GM23338 (cell line): ENCODE measurements around the gene MKI67. TPM values are rescaled to one million over a fixed set of nuclear protein-coding genes. Genes with fewer than 3 reads are reported as not detected.

Source experiments
- ATAC-seq: fragments of 200-7000 bp; cut with Tn5 transposase; 3 replicates; pipeline ENCODE4 v1.9.1; 2020
- DNase-seq: peaks from one replicate; pipeline ENCODE4 v3.0.0-alpha.2; 2015; ENCODE audit warnings: low spot score
- H2AFZ ChIP-seq: fragments of 200-600 bp; sonication (generic); 2 replicates; pipeline ENCODE4 v1.8.0; 2016; ENCODE audit warnings: antibody characterized with exemption, mild to moderate bottlenecking, moderate library complexity
- H3F3A ChIP-seq: fragments of 200-600 bp; sonication (generic); replicated peaks from 2 replicates; pipeline ENCODE4 v1.8.0; 2017; ENCODE audit warnings: antibody characterized with exemption, mixed run types, low read depth
- H3K27ac ChIP-seq: fragments of 200-600 bp; sonication (generic); 2 replicates; pipeline ENCODE4 v1.6.1; 2016; ENCODE audit warnings: low read depth
- H3K27me3 ChIP-seq: fragments of 200-600 bp; sonication (generic); 2 replicates; pipeline ENCODE4 v1.8.0; 2016; ENCODE audit warnings: mild to moderate bottlenecking, mixed run types, moderate library complexity; ENCODE audit not compliant: insufficient read depth
- H3K36me3 ChIP-seq: fragments of 200-600 bp; sonication (generic); 2 replicates; pipeline ENCODE4 v1.8.0; 2016; ENCODE audit warnings: mild to moderate bottlenecking; ENCODE audit not compliant: insufficient read depth
- H3K4me1 ChIP-seq: fragments of 200-600 bp; sonication (generic); 2 replicates; pipeline ENCODE4 v1.8.0; 2016; ENCODE audit warnings: mild to moderate bottlenecking, moderate library complexity; ENCODE audit not compliant: insufficient read depth
- H3K4me2 ChIP-seq: fragments of 200-600 bp; sonication (generic); 2 replicates; pipeline ENCODE4 v1.7.1; 2017; ENCODE audit warnings: mixed run types
- H3K4me3 ChIP-seq: fragments of 200-600 bp; sonication (generic); 2 replicates; pipeline ENCODE4 v1.6.1; 2016; ENCODE audit warnings: mixed run types
- H3K79me2 ChIP-seq: fragments of 200-600 bp; sonication (generic); replicated peaks from 2 replicates; pipeline ENCODE4 v1.8.0; 2017; ENCODE audit warnings: mild to moderate bottlenecking; ENCODE audit not compliant: insufficient read depth
- H3K9me2 ChIP-seq: fragments of 200-600 bp; sonication (generic); 2 replicates; pipeline ENCODE4 v1.8.0; 2017; ENCODE audit not compliant: insufficient read depth
- H4K20me1 ChIP-seq: fragments of 200-600 bp; sonication (generic); replicated peaks from 2 replicates; pipeline ENCODE4 v1.8.0; 2017; ENCODE audit warnings: mild to moderate bottlenecking; ENCODE audit not compliant: insufficient read depth
- H3K27ac Mint-ChIP-seq: 2 replicates; pipeline ENCODE4 v1.8.0; 2020; ENCODE audit warnings: inconsistent platforms, mild to moderate bottlenecking, moderate library complexity, mixed read lengths
- H3K27me3 Mint-ChIP-seq: 3 replicates; pipeline ENCODE4 v1.8.0; 2022; ENCODE audit warnings: low read depth, mild to moderate bottlenecking, moderate library complexity, mixed read lengths, inconsistent platforms; ENCODE audit not compliant: insufficient read depth, poor library complexity
- H3K36me3 Mint-ChIP-seq: 3 replicates; pipeline ENCODE4 v1.8.0; 2021; ENCODE audit warnings: low read depth, mild to moderate bottlenecking, inconsistent platforms, moderate library complexity, mixed read lengths
- H3K4me1 Mint-ChIP-seq: 3 replicates; pipeline ENCODE4 v1.8.0; 2020; ENCODE audit warnings: mild to moderate bottlenecking, inconsistent platforms, mixed read lengths
- H3K4me3 Mint-ChIP-seq: 3 replicates; pipeline ENCODE4 v1.8.0; 2021; ENCODE audit warnings: moderate library complexity, mild to moderate bottlenecking, inconsistent platforms, mixed read lengths
- H3K9me3 Mint-ChIP-seq: 3 replicates; pipeline ENCODE4 v1.8.0; 2020; ENCODE audit warnings: moderate library complexity, mild to moderate bottlenecking, inconsistent platforms, mixed read lengths
- ETS1 ChIP-seq: IDR thresholded peaks from 2 replicates; pipeline ENCODE4 v1.6.1; 2016; ENCODE audit warnings: antibody characterized with exemption
- JUNB ChIP-seq: IDR thresholded peaks from one replicate; pipeline ENCODE4 v1.6.1; 2016; ENCODE audit warnings: antibody characterized with exemption; ENCODE audit not compliant: unreplicated experiment
- REST ChIP-seq: IDR thresholded peaks from one replicate; pipeline ENCODE4 v1.6.1; 2018; ENCODE audit warnings: antibody characterized with exemption; ENCODE audit not compliant: unreplicated experiment
- ZNF462 ChIP-seq: fragments of 250-450 bp; sonication (Bioruptor Pico); IDR thresholded peaks from 2 replicates; pipeline ENCODE4 v1.5.0; 2020; ENCODE audit warnings: mild to moderate bottlenecking, moderate library complexity
- polyA plus RNA-seq: library from polyadenylated mRNA; unstranded; fragments of >200 nt; fragmentation: Nextera tagmentation; extraction: Ambion mirVana; gene quantifications from 2 replicates; pipeline ENCODE4 v1.2.1, GENCODE V29; 2016
- total RNA-seq: library from RNA; depleted of rRNA; stranded (reverse); fragments of >200 nt; shearing (Covaris generic); gene quantifications from 2 replicates; pipeline ENCODE4 v1.2.3, GENCODE V29; 2014

The MKI67 gene
- total and polyA plus RNA-seq, 2 experiments from 2014 or later, result 58.0 to 103 TPM

GRCh38 chr10:128052696-128053095 lies 73.5 kb downstream of the MKI67 start:
- no peaks in the 10 kb centered on the region for H3K9me3 Mint-ChIP-seq
- ATAC-seq (no peak), DNase-seq (no peak)
- no peak for TF ChIP-seq ZNF462 (CRISPR knock-in tag)
- no peak for TF ChIP-seq ETS1
- no peak for TF ChIP-seq REST
- TF ChIP-seq JUNB, result no peak
- H3K9me2 ChIP-seq, result no peaks in the 10 kb centered on the region
- H3K27ac ChIP-seq, result no peak overlapping the region
- H3K4me1 ChIP-seq, result no peaks in the 10 kb centered on the region
- no peak overlapping the region for H3K4me2 ChIP-seq
- H3K27ac Mint-ChIP-seq, result no peak overlapping the region
- H3K79me2 ChIP-seq, result no peaks in the 10 kb centered on the region
- H3F3A ChIP-seq, result 0 out of 2 replicates have a peak, but pooled peaks cover 3% of the 10 kb centered on the region
- H3K4me3 Mint-ChIP-seq, result no peak overlapping the region
- no peaks in the 10 kb centered on the region for H4K20me1 ChIP-seq
- no peaks in the 10 kb centered on the region for H3K36me3 Mint-ChIP-seq
- peaks cover 3% of the 10 kb centered on the region for H3K27me3 Mint-ChIP-seq
- no peaks in the 10 kb centered on the region for H3K36me3 ChIP-seq
- no peaks in the 10 kb centered on the region for H3K27me3 ChIP-seq
- H3K4me1 Mint-ChIP-seq, result peaks cover 6% of the 10 kb centered on the region
- H2AFZ ChIP-seq, result no peak overlapping the region
- no peak overlapping the region for H3K4me3 ChIP-seq
